Karpas-422 (cell line): ENCODE results near the gene BPIFA2. TPM values are rescaled to one million over a fixed set of nuclear protein-coding genes. Genes with fewer than 3 reads are reported as not detected.

Experiments used
- DNase-seq: peaks from one replicate; pipeline ENCODE4 v3.0.0-alpha.2; 2015
- H2AFZ ChIP-seq: fragments of 200-600 bp; sonication (generic); 2 replicates; pipeline ENCODE4 v1.6.1; 2014; ENCODE audit warnings: antibody characterized with exemption, low read length, mixed read lengths
- H3K27ac ChIP-seq: fragments of 200-600 bp; sonication (generic); 2 replicates; pipeline ENCODE4 v1.5.1; 2014; ENCODE audit warnings: mild to moderate bottlenecking, low read length, moderate library complexity
- H3K27me3 ChIP-seq: fragments of 200-600 bp; sonication (generic); 2 replicates; pipeline ENCODE4 v1.6.1; 2014; ENCODE audit warnings: low read length, mixed read lengths
- H3K36me3 ChIP-seq: fragments of 200-600 bp; sonication (generic); 2 replicates; pipeline ENCODE4 v1.6.1; 2014; ENCODE audit warnings: low read length, mixed read lengths; ENCODE audit not compliant: insufficient read depth
- H3K4me1 ChIP-seq: fragments of 200-600 bp; sonication (generic); 2 replicates; pipeline ENCODE4 v1.6.1; 2014; ENCODE audit warnings: mild to moderate bottlenecking, low read length, mixed read lengths
- H3K4me2 ChIP-seq: fragments of 200-600 bp; sonication (generic); 2 replicates; pipeline ENCODE4 v1.6.1; 2014; ENCODE audit warnings: low read length, low read depth, mild to moderate bottlenecking; ENCODE audit not compliant: poor library complexity, severe bottlenecking
- H3K4me3 ChIP-seq: fragments of 200-600 bp; sonication (generic); 2 replicates; pipeline ENCODE4 v1.5.1; 2014; ENCODE audit warnings: mild to moderate bottlenecking, antibody characterized with exemption, low read length, mixed read lengths
- H3K79me2 ChIP-seq: fragments of 200-600 bp; sonication (generic); 2 replicates; pipeline ENCODE4 v1.6.1; 2014; ENCODE audit warnings: mild to moderate bottlenecking, low read length, mixed read lengths
- H3K9ac ChIP-seq: fragments of 200-600 bp; sonication (generic); 2 replicates; pipeline ENCODE4 v1.6.0; 2014; ENCODE audit warnings: low read length
- H3K9me2 ChIP-seq: fragments of 200-600 bp; sonication (generic), shearing (Covaris generic); replicated peaks from 2 replicates; pipeline ENCODE4 v1.6.0; 2014; ENCODE audit warnings: mild to moderate bottlenecking, low read length, moderate library complexity; ENCODE audit not compliant: insufficient read depth
- H3K9me3 ChIP-seq: fragments of 300-700, 200-600 bp; sonication (generic); 2 replicates; pipeline ENCODE4 v1.6.1; 2014; ENCODE audit warnings: low read length, mixed read lengths
- H4K20me1 ChIP-seq: fragments of 200-600 bp; sonication (generic); 2 replicates; pipeline ENCODE4 v1.6.1; 2014; ENCODE audit warnings: mild to moderate bottlenecking, antibody characterized with exemption, low read length, low read depth; ENCODE audit not compliant: insufficient read depth
- total RNA-seq: library from RNA; depleted of rRNA; stranded (reverse); fragments of >200 nt; shearing (Covaris generic); gene quantifications from 2 replicates; pipeline ENCODE4 v1.2.3, GENCODE V29; 2014; ENCODE audit warnings: low replicate concordance

Gene BPIFA2
- total RNA-seq, 1 experiment from 2014 or later: not detected

DNA sequence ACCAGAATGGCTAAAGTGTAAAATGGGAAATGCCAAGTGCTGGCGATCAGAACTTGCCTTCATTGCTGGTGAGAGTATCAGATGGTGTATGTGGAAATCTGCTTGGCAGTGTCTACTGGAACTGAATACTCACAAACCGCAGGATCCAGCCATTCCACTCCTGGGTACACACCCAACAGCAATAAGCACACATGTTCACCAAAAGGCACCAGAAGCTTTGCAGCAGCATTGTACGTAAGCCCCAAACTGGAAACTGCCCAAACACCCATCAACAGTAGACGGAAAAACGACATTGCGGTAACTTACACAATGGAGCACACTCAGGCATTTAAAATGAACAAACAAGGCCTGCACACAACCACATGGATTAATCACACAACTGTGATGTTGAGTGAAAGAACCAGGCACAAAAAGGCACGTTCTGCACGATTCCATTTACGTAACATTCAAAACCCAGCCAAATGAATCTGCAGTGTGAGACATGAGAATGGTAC, 37.3 kb upstream of the BPIFA2 start:
- Histone ChIP-seq H3K27me3 (no peaks in the 10 kb centered on the region), H3K4me2 (no peak overlapping the region), H3K27ac (no peak overlapping the region), H3K9me2 (no peaks in the 10 kb centered on the region), H3K79me2 (no peaks in the 10 kb centered on the region), H3K9me3 (no peaks in the 10 kb centered on the region), H2AFZ (no peak overlapping the region), H3K4me1 (peaks cover 3% of the 10 kb centered on the region; the same call in 1 of the 2 replicates), H3K36me3 (no peaks in the 10 kb centered on the region), H4K20me1 (no peaks in the 10 kb centered on the region), H3K4me3 (no peak overlapping the region), H3K9ac (no peak overlapping the region)
- DNase-seq: no peak

DNA sequence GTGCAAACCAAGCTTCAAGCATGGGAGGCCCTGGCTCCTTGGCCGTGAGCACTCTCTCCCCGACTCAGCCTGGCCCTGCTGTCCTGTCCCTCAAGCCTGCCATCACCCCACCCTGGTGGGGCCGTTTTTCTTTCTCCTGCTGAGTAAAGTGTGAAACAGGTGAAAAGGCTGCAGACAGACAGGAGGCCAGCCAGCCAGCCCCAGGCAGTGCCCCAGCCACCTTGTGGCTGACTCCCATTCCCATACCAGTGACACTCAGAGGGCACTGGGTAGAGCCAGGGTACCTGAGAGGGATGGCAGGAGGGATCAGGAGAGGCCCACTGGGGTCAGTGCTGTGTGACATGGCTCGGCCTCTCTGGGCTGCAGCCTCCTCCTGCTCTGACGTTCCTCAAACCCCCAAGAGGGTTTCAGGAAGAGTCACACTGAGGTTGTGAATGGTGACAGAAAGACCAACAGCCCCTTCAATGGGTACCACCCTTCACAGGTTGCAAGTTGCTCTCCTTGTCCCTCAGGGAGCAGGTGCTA, 35.9 kb upstream of the BPIFA2 start:
- no peaks in the 10 kb centered on the region for H3K27me3 ChIP-seq
- no peak overlapping the region for H3K4me2 ChIP-seq
- H3K9me3 ChIP-seq: no peaks in the 10 kb centered on the region
- no peaks in the 10 kb centered on the region for H3K79me2 ChIP-seq
- no peak overlapping the region for H3K4me3 ChIP-seq
- H2AFZ ChIP-seq: no peak overlapping the region
- H3K9me2 ChIP-seq: no peaks in the 10 kb centered on the region
- peaks cover 3% of the 10 kb centered on the region; the same call in 1 of the 2 replicates for H3K4me1 ChIP-seq
- H3K9ac ChIP-seq: no peak overlapping the region
- H4K20me1 ChIP-seq: no peaks in the 10 kb centered on the region
- H3K36me3 ChIP-seq: no peaks in the 10 kb centered on the region
- peak; percentile 1 for DNase-seq
- H3K27ac ChIP-seq: no peak overlapping the region

GRCh38 chr20:33132513-33133372, 35.2 kb upstream of the BPIFA2 start:
- no peaks in the 10 kb centered on the region for H3K9me2 ChIP-seq
- H3K4me2 ChIP-seq: no peak overlapping the region
- no peak overlapping the region for H3K4me3 ChIP-seq
- no peaks in the 10 kb centered on the region for H4K20me1 ChIP-seq
- H3K27me3 ChIP-seq: no peaks in the 10 kb centered on the region
- H3K9me3 ChIP-seq: no peaks in the 10 kb centered on the region
- H3K27ac ChIP-seq: no peak overlapping the region
- no peaks in the 10 kb centered on the region for H3K36me3 ChIP-seq
- peaks cover 2% of the 10 kb centered on the region; the same call in 1 of the 2 replicates for H3K4me1 ChIP-seq
- H3K9ac ChIP-seq: no peak overlapping the region
- no peak overlapping the region for H2AFZ ChIP-seq
- no peaks in the 10 kb centered on the region for H3K79me2 ChIP-seq
- no peak for DNase-seq

- H3K27me3 ChIP-seq: no peaks in the 10 kb centered on the region
- no peaks in the 10 kb centered on the region for H4K20me1 ChIP-seq
- H3K4me3 ChIP-seq: no peak overlapping the region
- H3K4me1 ChIP-seq: no peaks in the 10 kb centered on the region
- H3K9me3 ChIP-seq: no peaks in the 10 kb centered on the region
- no peaks in the 10 kb centered on the region for H3K36me3 ChIP-seq
- no peak overlapping the region for H2AFZ ChIP-seq
- H3K4me2 ChIP-seq: no peak overlapping the region
- no peaks in the 10 kb centered on the region for H3K79me2 ChIP-seq
- H3K9me2 ChIP-seq: no peaks in the 10 kb centered on the region
- no peak overlapping the region for H3K9ac ChIP-seq
- DNase-seq: no peak
- no peak overlapping the region for H3K27ac ChIP-seq
These were observed 34.5 kb upstream of the BPIFA2 start for GRCh38 chr20:33133373-33133941.

GRCh38 chr20:33137195-33137594, 30.8 kb upstream of the BPIFA2 start:
- DNase-seq: no peak
- H3K36me3 ChIP-seq: no peaks in the 10 kb centered on the region
- H3K79me2 ChIP-seq: no peaks in the 10 kb centered on the region
- H3K4me3 ChIP-seq: no peak overlapping the region
- no peak overlapping the region for H3K4me2 ChIP-seq
- H3K9ac ChIP-seq: no peak overlapping the region
- H3K9me3 ChIP-seq: no peaks in the 10 kb centered on the region
- H2AFZ ChIP-seq: no peak overlapping the region
- H3K27ac ChIP-seq: no peak overlapping the region
- no peaks in the 10 kb centered on the region for H3K9me2 ChIP-seq
- no peaks in the 10 kb centered on the region for H4K20me1 ChIP-seq
- H3K27me3 ChIP-seq: no peaks in the 10 kb centered on the region
- H3K4me1 ChIP-seq: no peaks in the 10 kb centered on the region

DNA sequence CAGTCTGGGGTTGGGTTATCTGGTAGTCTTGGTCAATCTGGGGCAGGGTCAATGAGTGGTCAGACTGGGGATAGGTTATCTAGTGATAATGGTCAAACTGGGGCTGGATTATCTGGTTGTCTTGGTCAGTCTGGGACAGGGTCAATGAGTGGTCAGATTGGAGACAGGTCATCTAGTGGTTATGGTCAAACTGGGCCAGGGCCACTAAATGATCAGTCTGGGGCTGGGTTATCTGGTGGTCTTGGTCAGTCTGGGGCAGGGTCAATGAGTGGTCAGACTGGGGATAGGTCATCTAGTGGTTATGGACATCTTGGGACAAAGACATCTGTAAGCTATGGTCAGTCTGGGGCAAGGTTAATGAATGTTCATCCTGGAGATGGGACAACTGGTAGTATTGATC, 28.5 kb upstream of the BPIFA2 start:
- H3K4me1 ChIP-seq: no peaks in the 10 kb centered on the region
- H3K79me2 ChIP-seq: no peaks in the 10 kb centered on the region
- no peak for DNase-seq
- H3K27me3 ChIP-seq: no peaks in the 10 kb centered on the region
- H3K9ac ChIP-seq: no peak overlapping the region
- H3K4me3 ChIP-seq: no peak overlapping the region
- no peak overlapping the region for H3K4me2 ChIP-seq
- no peaks in the 10 kb centered on the region for H3K9me2 ChIP-seq
- no peaks in the 10 kb centered on the region for H3K36me3 ChIP-seq
- H2AFZ ChIP-seq: no peak overlapping the region
- H3K9me3 ChIP-seq: no peaks in the 10 kb centered on the region
- no peaks in the 10 kb centered on the region for H4K20me1 ChIP-seq
- no peak overlapping the region for H3K27ac ChIP-seq

GRCh38 chr20:33145521-33145920, 22.4 kb upstream of the BPIFA2 start:
- H3K9me3 ChIP-seq: no peaks in the 10 kb centered on the region
- no peak overlapping the region for H3K4me2 ChIP-seq
- no peak overlapping the region for H3K9ac ChIP-seq
- H3K9me2 ChIP-seq: no peaks in the 10 kb centered on the region
- no peaks in the 10 kb centered on the region for H4K20me1 ChIP-seq
- H2AFZ ChIP-seq: no peak overlapping the region
- H3K27me3 ChIP-seq: no peaks in the 10 kb centered on the region
- no peak for DNase-seq
- H3K79me2 ChIP-seq: no peaks in the 10 kb centered on the region
- no peaks in the 10 kb centered on the region for H3K4me1 ChIP-seq
- no peaks in the 10 kb centered on the region for H3K36me3 ChIP-seq
- no peak overlapping the region for H3K27ac ChIP-seq
- H3K4me3 ChIP-seq: no peak overlapping the region

DNA sequence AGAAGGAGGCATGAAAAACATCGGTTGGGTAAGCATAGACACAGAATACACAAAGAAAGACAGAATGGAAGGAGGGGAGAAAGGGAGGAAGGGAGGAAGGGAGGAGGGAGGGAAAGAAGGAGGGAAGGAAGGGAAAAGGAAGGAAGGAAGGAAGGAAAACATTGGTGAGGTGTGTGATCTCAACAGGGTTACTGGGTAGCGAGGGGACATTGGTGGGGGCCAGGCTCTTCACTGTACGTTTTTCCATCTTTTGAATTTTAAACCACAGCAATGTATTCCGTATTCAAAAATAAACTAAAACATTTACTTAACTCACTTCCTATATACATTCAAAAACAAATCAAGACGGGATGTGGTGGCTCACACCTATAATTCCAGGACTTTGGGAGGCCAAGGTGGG, 20.7 kb upstream of the BPIFA2 start:
- no peak for DNase-seq
- no peak overlapping the region for H3K4me3 ChIP-seq
- H3K9ac ChIP-seq: no peak overlapping the region

More for the DNA sequence above, 20.7 kb upstream of the BPIFA2 start:
- Histone ChIP-seq H3K27ac (no peak overlapping the region), H3K4me2 (no peak overlapping the region), H3K27me3 (no peaks in the 10 kb centered on the region), H3K79me2 (no peaks in the 10 kb centered on the region), H3K9me2 (no peaks in the 10 kb centered on the region), H2AFZ (no peak overlapping the region), H3K36me3 (no peaks in the 10 kb centered on the region), H3K9me3 (no peaks in the 10 kb centered on the region), H4K20me1 (no peaks in the 10 kb centered on the region), H3K4me1 (no peaks in the 10 kb centered on the region)
